K562 (cell line): ENCODE measurements around the gene SOBP. TPM values are rescaled to one million over a fixed set of nuclear protein-coding genes. Genes with fewer than 3 reads are reported as not detected.

ENCODE experiments used
- ATAC-seq: fragments of 200-7000 bp; cut with Tn5 transposase; 3 replicates; pipeline ENCODE4 v1.9.1; 2020; ENCODE audit warnings: moderate library complexity
- BruUV-seq: library from RNA; stranded (reverse); fragments of 400-500 nt; replicated peaks from 2 replicates; lab custom pipeline; 2021; lab: Mats Ljungman, UMichigan
- CTCF ChIA-PET: fragments of 300-600 bp; formaldehyde crosslinking; extraction: SDS; loops from one replicate; lab custom pipeline; 2021; ENCODE audit warnings: low intra/inter-chr PET ratio; lab: Yijun Ruan, JAX
- POLR2A ChIA-PET: fragments of 300-600, 350-650 bp; sonication (Branson Sonifier 250); formaldehyde crosslinking; extraction: SDS; loops from one replicate; lab custom pipeline; 2021; ENCODE audit warnings: antibody characterized with exemption, inconsistent platforms; lab: Yijun Ruan, JAX
- DNase-seq, 4 experiments: peaks; one replicate each; pipeline versions ENCODE4 v3.0.0 to v3.0.0-alpha.2; 2011 to 2018; ENCODE audit warnings: low spot score in 3 of 4, mixed read lengths in 3 of 4; ENCODE audit errors: extremely low read depth in 1 of 4
- FAIRE-seq: peaks from 2 replicates; lab custom pipeline; 2011; peaks lifted over from hg19 to GRCh38; lab: Jason Lieb, UNC
- H2AFZ ChIP-seq: 2 replicates; pipeline ENCODE4 v1.6.0; 2011; ENCODE audit warnings: low read depth, low read length, control low read depth, inconsistent platforms
- H3K27ac ChIP-seq: fragments of 200-600 bp; 3 replicates; pipeline ENCODE4 v1.8.0; 2011; ENCODE audit warnings: low read depth, mild to moderate bottlenecking, control low read depth, inconsistent platforms, low read length, moderate library complexity, mixed read lengths; ENCODE audit errors: extremely low read depth
- H3K27me3 ChIP-seq, 2 experiments: fragments of 300-600 bp in 1 of 2; 2 replicates in 1 of 2; 3 replicates in 1 of 2; pipeline versions ENCODE4 v1.6.0 to v1.8.0; 2011; ENCODE audit warnings: inconsistent platforms in 2 of 2, low read length in 2 of 2, mild to moderate bottlenecking in 1 of 2, mixed read lengths in 1 of 2, moderate library complexity in 1 of 2; ENCODE audit not compliant: control insufficient read depth in 2 of 2, insufficient read depth in 2 of 2
- H3K36me3 ChIP-seq: fragments of 300-600 bp; 3 replicates; pipeline ENCODE4 v1.8.0; 2011; ENCODE audit warnings: mild to moderate bottlenecking, low read length, inconsistent platforms; ENCODE audit not compliant: control insufficient read depth, insufficient read depth
- H3K4me1 ChIP-seq, 2 experiments: fragments of 200-600 bp in 1 of 2; replicated peaks in 1 of 2; 2 replicates in 1 of 2; 3 replicates in 1 of 2; pipeline versions ENCODE4 v1.5.1 to v1.8.0; 2011; ENCODE audit warnings: inconsistent platforms in 2 of 2, low read length in 2 of 2, mild to moderate bottlenecking in 1 of 2, mixed read lengths in 1 of 2, moderate library complexity in 1 of 2; ENCODE audit not compliant: control insufficient read depth in 2 of 2, insufficient read depth in 2 of 2
- H3K4me2 ChIP-seq: 2 replicates; pipeline ENCODE4 v1.6.1; 2011; ENCODE audit warnings: low read length, control low read depth, inconsistent platforms, mixed read lengths; ENCODE audit not compliant: insufficient read depth
- H3K4me3 ChIP-seq: fragments of 200-600 bp; sonication (generic), shearing (Covaris generic); 2 replicates; pipeline ENCODE4 v1.5.1; 2016; ENCODE audit warnings: control low read depth, inconsistent platforms
- H3K79me2 ChIP-seq: fragments of 200-600 bp; 3 replicates; pipeline ENCODE4 v1.8.0; 2011; ENCODE audit warnings: low read length, inconsistent platforms; ENCODE audit not compliant: control insufficient read depth, insufficient read depth
- H3K9ac ChIP-seq, 2 experiments: 2 replicates each; pipeline versions ENCODE4 v1.6.0 to v1.6.1; 2011; ENCODE audit warnings: low read depth in 2 of 2, low read length in 2 of 2, control low read depth in 1 of 2, inconsistent platforms in 1 of 2, mild to moderate bottlenecking in 1 of 2, mixed read lengths in 1 of 2; ENCODE audit not compliant: insufficient read depth in 1 of 2
- H3K9me1 ChIP-seq: one replicate; pipeline ENCODE4 v1.6.0; 2011; ENCODE audit warnings: inconsistent platforms, mild to moderate bottlenecking, low read length, moderate library complexity; ENCODE audit not compliant: control insufficient read depth, insufficient read depth
- H3K9me3 ChIP-seq: replicated peaks from 2 replicates; pipeline ENCODE4 v1.5.1; 2011; ENCODE audit warnings: low read depth, low read length, inconsistent platforms; ENCODE audit not compliant: control insufficient read depth, insufficient read depth
- H4K20me1 ChIP-seq: replicated peaks from 2 replicates; pipeline ENCODE4 v1.6.1; 2011; ENCODE audit warnings: low read length, inconsistent platforms, mixed read lengths; ENCODE audit not compliant: control insufficient read depth, insufficient read depth
- CHD7 ChIP-seq: fragments of 200-600 bp; sonication (generic); IDR thresholded peaks from one replicate; pipeline ENCODE4 v1.6.1; 2012; ENCODE audit warnings: mild to moderate bottlenecking, low read depth, low read length, inconsistent platforms
- GABPB1 ChIP-seq: sonication (generic); formaldehyde crosslinking; IDR thresholded peaks from 2 replicates; pipeline ENCODE4 v1.8.0; 2022; ENCODE audit warnings: mild to moderate bottlenecking, missing genetic modification reagents
- HMG20A ChIP-seq: fragments of 450-650 bp; formaldehyde crosslinking; conservative IDR thresholded peaks from 2 replicates; pipeline ENCODE4 v1.4.0; 2020; ENCODE audit warnings: mild to moderate bottlenecking, mixed read lengths
- JUND ChIP-seq, 2 experiments: IDR thresholded peaks; 2 replicates in 1 of 2; 3 replicates in 1 of 2; pipeline ENCODE4 v1.6.1; 2011; ENCODE audit warnings: borderline replicate concordance in 2 of 2, low read depth in 2 of 2, low read length in 2 of 2, improper control_type of control experiment in 1 of 2, missing biosample characterization in 1 of 2, missing genetic modification characterization in 1 of 2, missing genetic modification reagents in 1 of 2
- SOX6 ChIP-seq: fragments of 450-650 bp; IDR thresholded peaks from 2 replicates; pipeline ENCODE4 v1.6.1; 2014; ENCODE audit warnings: mild to moderate bottlenecking
- TAF9B ChIP-seq: fragments of 450-650 bp; IDR thresholded peaks from 2 replicates; pipeline ENCODE4 v1.6.1; 2018; ENCODE audit warnings: mild to moderate bottlenecking; ENCODE audit not compliant: partially characterized antibody
- TEAD2 ChIP-seq: fragments of 450-650 bp; IDR thresholded peaks from 2 replicates; pipeline ENCODE4 v1.6.1; 2016; ENCODE audit warnings: missing genetic modification characterization, control low read depth, missing compliant biosample characterization
- ZNF124 ChIP-seq: sonication (generic); formaldehyde crosslinking; IDR thresholded peaks from 2 replicates; pipeline ENCODE4 v1.8.1; 2022; ENCODE audit warnings: missing genetic modification reagents
- ZNF23 ChIP-seq: fragments of 250-450 bp; sonication (Bioruptor Pico); IDR thresholded peaks from 2 replicates; pipeline ENCODE4 v1.4.0; 2020; ENCODE audit warnings: mild to moderate bottlenecking
- WGBS: fragments of 100-300 bp; shearing (Covaris generic); methylation state at CpG from one replicate; pipeline ENCODE4 v1.1.6; 2016; ENCODE audit warnings: low coverage, mixed read lengths; ENCODE audit not compliant: insufficient coverage; ENCODE audit errors: missing lambda C conversion rate; 5-methylcytosine and 5-hydroxymethylcytosine counted together
- in situ Hi-C: fragments of 300-500 bp; cut with MboI; formaldehyde crosslinking; loops from 4 replicates; pipeline ENCODE4 v1.15.0; 2018; ENCODE audit warnings: inconsistent platforms, mixed read lengths
- intact Hi-C: fragments of 100-400 bp; cut with micrococcal nuclease; formaldehyde crosslinking; loops from 2 replicates; pipeline ENCODE4 v1.14.2; 2022
- polyA plus RNA-seq, 8 experiments: library from polyadenylated mRNA; depleted of rRNA in 4 of 8; stranded (reverse) in 5 of 8; unstranded in 3 of 8; fragments of >200 nt; fragmentation: Nextera tagmentation in 2 of 8; fragmentation: Illumina TruSeq in 1 of 8; extraction: Ambion mirVana in 2 of 8; extraction: Trizol in 1 of 8; gene quantifications; 2 replicates each; pipeline versions ENCODE4 v1.2.1 to v1.2.3, GENCODE V29; 2011 to 2014; ENCODE audit warnings: inconsistent platforms in 1 of 8, missing spikeins in 1 of 8
- total RNA-seq, 7 experiments: library from RNA; depleted of rRNA in 6 of 7; stranded (reverse); fragments of >200 nt in 6 of 7; fragmentation: Illumina TruSeq in 2 of 7; extraction: Trizol in 2 of 7; gene quantifications; 2 replicates each; pipeline versions ENCODE4 v1.2.1 to v1.2.3, GENCODE V29; 2011 to 2021; ENCODE audit warnings: low replicate concordance in 1 of 7

Gene SOBP
- total and polyA plus RNA-seq, 9 of the 15 experiments (the other 6 are each of a cell fraction or from before 2014, with no cell fraction given) = 0.16 TPM; not detected in 8

GRCh38 chr6:107459283-107460082 is 30.4 kb upstream of the SOBP start, which contains the start of gene PDSS2:
TSS of gene PDSS2 (minus strand) at chr6:107459564. CDS start at chr6:107459285, 279 bp downstream.
- WGBS = under 1% methylated on average over 34 of the region's 46 CpGs
- POLR2A ChIA-PET = interaction anchor here (0.6 to 3.1 kb wide), 15 partner anchors 9 to 699 kb away, joined by 3 to 18 read pairs (median 4); partner anchors contain the start of genes BEND3, MTRES1 and SOBP
- no peaks in the 10 kb centered on the region for H3K9me1 ChIP-seq
- H3K27ac ChIP-seq = peak within 1 kb of the TSS; percentile 91
- H3K9ac ChIP-seq = peak within 1 kb of the TSS; percentile 93 to 95
- peak within 1 kb of the TSS; percentile 60 for H3K4me3 ChIP-seq
- H4K20me1 ChIP-seq = no peaks in the 10 kb centered on the region
- 0 out of 3 replicates have a peak, but pooled peaks cover 3% of the 10 kb centered on the region for H3K36me3 ChIP-seq
- intact Hi-C loops = loop anchor here (1.0 to 5.0 kb wide), 2 partner anchors 141 to 182 kb away; no protein-coding TSS in a partner anchor
- H3K4me2 ChIP-seq = peak within 1 kb of the TSS; percentile 90
- no peaks in the 10 kb centered on the region for H3K9me3 ChIP-seq
- BruUV-seq = TSS peak; percentile 93
- DNase-seq (peak; percentile 98 to 99 (median 98)), ATAC-seq (peak; percentile 96), FAIRE-seq (peak; percentile 98)
- CTCF ChIA-PET = interaction anchor here (0.6 kb wide), 1 partner anchor 1125 kb away, joined by 3 read pairs; no protein-coding TSS in a partner anchor
- H2AFZ ChIP-seq = peak within 1 kb of the TSS; percentile 98
- no peaks in the 10 kb centered on the region for H3K27me3 ChIP-seq
- peaks cover 5 to 10% of the 10 kb centered on the region in 2 experiments; a peak in 4 of 5 replicates for H3K4me1 ChIP-seq
- in situ Hi-C loops = no loop called here
- H3K79me2 ChIP-seq = peaks cover 33% of the 10 kb centered on the region
- TF ChIP-seq ZNF23 (CRISPR knock-in tag) = no peak
- peak; percentile 59 for TF ChIP-seq GABPB1 (CRISPR knock-in tag)
- TF ChIP-seq HMG20A (CRISPR knock-in tag) = no peak
- TF ChIP-seq TAF9B = peak; percentile 84
- no peak for TF ChIP-seq ZNF124 (CRISPR knock-in tag)
- TF ChIP-seq SOX6 = no peak; the same call in 1 of the 2 replicates
- peak; percentile 22; the same call in 1 of the 2 replicates for TF ChIP-seq JUND (IDR thresholded peaks at IDR 0.05; ENCODE audit: borderline replicate concordance, low read depth, low read length)
- TF ChIP-seq JUND (tag; IDR thresholded peaks at IDR 0.05; ENCODE audit: borderline replicate concordance, low read depth, low read length) = peak; percentile 11; the same call in 1 of the 3 replicates
- peak; percentile 68; the same call in 1 of the 2 replicates for TF ChIP-seq TEAD2 (tag)
- TF ChIP-seq CHD7 = no peak
